Spleen (tissue), 13 donors: ENCODE measurements around the gene C8B. TPM values are rescaled to one million over a fixed set of nuclear protein-coding genes. Genes with fewer than 3 reads are reported as not detected.

ENCODE experiments used
- DNase-seq: peaks from one replicate; pipeline ENCODE4 v3.0.0-alpha.2; 2020
- H3K27ac ChIP-seq, 8 donors: fragments of 200-600 bp; sonication (generic) in 7 of 8; 1 replicate in 4 of 8; 2 replicates in 4 of 8; pipeline versions ENCODE4 v1.5.0 to v1.8.0; 2016 to 2021; ENCODE audit warnings: inconsistent platforms in 4 of 8, mild to moderate bottlenecking in 4 of 8, moderate library complexity in 1 of 8
- H3K27me3 ChIP-seq, 7 donors: fragments of 200-600 bp; sonication (generic) in 6 of 7; replicated peaks in 1 of 7; 1 replicate in 4 of 7; 2 replicates in 3 of 7; pipeline versions ENCODE4 v1.5.0 to v1.8.0; 2016 to 2021; ENCODE audit warnings: inconsistent platforms in 3 of 7, mild to moderate bottlenecking in 1 of 7
- H3K36me3 ChIP-seq, 6 donors: fragments of 200-600 bp; sonication (generic) in 5 of 6; 1 replicate in 4 of 6; 2 replicates in 2 of 6; pipeline versions ENCODE4 v1.5.0 to v1.8.0; 2016 to 2021; ENCODE audit warnings: inconsistent platforms in 2 of 6
- H3K4me1 ChIP-seq, 6 donors: fragments of 200-600 bp; sonication (generic) in 5 of 6; 1 replicate in 3 of 6; 2 replicates in 3 of 6; pipeline versions ENCODE4 v1.5.0 to v1.8.0; 2016 to 2021; ENCODE audit warnings: inconsistent platforms in 3 of 6
- H3K4me3 ChIP-seq, 8 donors: fragments of 200-600 bp; sonication (generic) in 7 of 8; 1 replicate in 4 of 8; 2 replicates in 4 of 8; pipeline versions ENCODE4 v1.5.0 to v1.8.0; 2016 to 2021; ENCODE audit warnings: inconsistent platforms in 4 of 8, mild to moderate bottlenecking in 4 of 8, moderate library complexity in 2 of 8
- H3K9me3 ChIP-seq, 8 donors: fragments of 200-600 bp; sonication (generic) in 7 of 8; 1 replicate in 4 of 8; 2 replicates in 4 of 8; pipeline versions ENCODE4 v1.5.0 to v1.8.0; 2016 to 2021; ENCODE audit warnings: inconsistent platforms in 4 of 8
- POLR2A ChIP-seq, 3 donors: fragments of 450-650 bp; IDR thresholded peaks; one replicate each; pipeline ENCODE4 v1.5.1; 2017; ENCODE audit warnings: antibody characterized with exemption in 3 of 3, mild to moderate bottlenecking in 1 of 3
- POLR2AphosphoS5 ChIP-seq, 3 donors: sonication (generic); formaldehyde crosslinking; IDR thresholded peaks; one replicate each; pipeline ENCODE4 v1.5.1; 2017; ENCODE audit warnings: antibody characterized with exemption in 3 of 3
- WGBS, 5 donors: extraction: QIAGEN DNeasy Blood & Tissue Kit in 3 of 5; methylation state at CpG; one replicate each; pipeline versions ENCODE4 v1.1.5 to v1.1.7; 2013 to 2018; 5-methylcytosine and 5-hydroxymethylcytosine counted together
- intact Hi-C: fragments of 100-400 bp; cut with DNase I; formaldehyde crosslinking; loops from one replicate; pipeline ENCODE4 v1.15.0; 2023; ENCODE audit warnings: low total_unique reads
- long read RNA-seq, 2 donors: transcript quantifications; one replicate each; lab custom pipeline, GENCODE V29; 2026
- polyA plus RNA-seq, 3 donors: library from polyadenylated mRNA; stranded (reverse); fragments of 200-250 nt; gene quantifications; one replicate each; pipeline ENCODE4 v1.2.1, GENCODE V29; 2013
- total RNA-seq, 7 donors: library from RNA; depleted of rRNA in 3 of 7; stranded (reverse); fragments of >200 nt in 3 of 7; fragmentation: NEBNext Ultra II Directional in 4 of 7; extraction: Animal tissue kit (Norgen Biotek cat#: 25700) in 4 of 7; gene quantifications; one replicate each; pipeline versions ENCODE4 v1.1.0 to v1.2.1, GENCODE V29; 2016 to 2021
- TF ChIP-seq, protein P1 (sequence below), 11 experiments: fragments of 200-600 bp in 7 of 11; fragments of 450-650 bp in 4 of 11; sonication (generic) in 4 of 11; IDR thresholded peaks in 8 of 11; conservative IDR thresholded peaks in 3 of 11; 1 replicate in 7 of 11; 2 replicates in 4 of 11; pipeline versions ENCODE4 v1.4.0 to v1.8.0; 2016 to 2021; ENCODE audit warnings: antibody characterized with exemption in 11 of 11, inconsistent platforms in 4 of 11, mild to moderate bottlenecking in 1 of 11
- donor health status: healthy with polysubstance abuse.
- donor health status: DM: no; HTN: no; CAD: no; lungs with moderate emphysema.
- donor health status: DM: no; HTN: no; CAD: no.
- donor health status: Bipolar disorder and iron deficiency.
- donor health status: healthy.
- donor health status: DM: no; HTN: no; CAD: no.
- donor health status: DM: yes; HTN: yes; CAD: no.

C8B gene
- total RNA-seq (not detected), polyA plus RNA-seq (not detected)
- long read RNA-seq, donor 1 = 0 reads
- long read RNA-seq, donor 2 = 0 reads

DNA sequence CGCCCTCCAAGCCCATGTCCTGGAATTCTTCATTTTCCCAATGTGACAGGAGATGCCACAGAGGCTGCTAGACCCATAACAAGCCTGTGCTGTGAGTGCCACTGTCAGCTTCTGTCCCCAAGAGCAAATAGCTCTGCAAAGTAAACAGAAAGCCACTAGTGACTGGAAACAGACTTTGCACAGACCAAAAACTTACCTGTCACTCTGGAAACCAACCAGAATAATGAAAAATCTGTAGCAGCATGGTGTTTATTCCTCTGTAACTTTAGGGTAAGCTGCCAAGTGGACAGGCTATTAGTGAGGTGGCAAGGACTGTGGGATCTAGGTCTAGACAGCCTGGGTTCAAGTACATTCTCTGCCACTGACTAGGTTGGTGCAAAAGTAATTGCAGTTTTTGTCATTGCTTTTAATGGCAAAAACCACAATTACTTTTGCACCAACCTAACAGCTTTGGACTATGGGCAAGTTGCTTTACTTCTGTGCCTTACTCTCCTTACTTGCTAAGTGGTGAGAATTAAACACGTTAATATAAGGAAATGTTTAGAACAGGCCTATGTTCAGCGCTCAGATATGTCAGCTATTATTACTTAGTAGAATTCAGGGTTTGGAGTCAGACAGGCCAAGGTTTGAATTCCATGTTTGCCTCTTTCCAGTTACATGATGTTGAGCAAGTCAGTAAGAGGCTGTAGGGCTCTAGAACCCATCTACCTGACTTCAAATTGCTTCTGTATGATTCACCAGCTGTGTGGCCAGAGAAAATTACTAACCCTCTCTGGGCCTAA, at the start of gene C8B:
C8B (minus strand) TSS at position 100 of the 782 bp plus-strand sequence; CDS start at position 33, 67 bp downstream.
- H3K27me3 ChIP-seq = no peaks in the 10 kb centered on the region
- intact Hi-C loops = no loop called here
- H3K9me3 ChIP-seq = peaks cover 0 to 6% (median 0%) of the 10 kb centered on the region in 8 donors
- H3K4me3 ChIP-seq = no peak within 1 kb of the TSS
- 83 to 91% (median 86%) methylated on average over 3 of the region's 3 CpGs for WGBS, 5 donors
- H3K36me3 ChIP-seq = no peaks in the 10 kb centered on the region
- H3K27ac ChIP-seq = no peak within 1 kb of the TSS
- TF ChIP-seq POLR2AphosphoS5 (IDR thresholded peaks at IDR 0.05) (no peak), POLR2A (IDR thresholded peaks at IDR 0.05) (no peak)
- TF ChIP-seq, protein P1, sequence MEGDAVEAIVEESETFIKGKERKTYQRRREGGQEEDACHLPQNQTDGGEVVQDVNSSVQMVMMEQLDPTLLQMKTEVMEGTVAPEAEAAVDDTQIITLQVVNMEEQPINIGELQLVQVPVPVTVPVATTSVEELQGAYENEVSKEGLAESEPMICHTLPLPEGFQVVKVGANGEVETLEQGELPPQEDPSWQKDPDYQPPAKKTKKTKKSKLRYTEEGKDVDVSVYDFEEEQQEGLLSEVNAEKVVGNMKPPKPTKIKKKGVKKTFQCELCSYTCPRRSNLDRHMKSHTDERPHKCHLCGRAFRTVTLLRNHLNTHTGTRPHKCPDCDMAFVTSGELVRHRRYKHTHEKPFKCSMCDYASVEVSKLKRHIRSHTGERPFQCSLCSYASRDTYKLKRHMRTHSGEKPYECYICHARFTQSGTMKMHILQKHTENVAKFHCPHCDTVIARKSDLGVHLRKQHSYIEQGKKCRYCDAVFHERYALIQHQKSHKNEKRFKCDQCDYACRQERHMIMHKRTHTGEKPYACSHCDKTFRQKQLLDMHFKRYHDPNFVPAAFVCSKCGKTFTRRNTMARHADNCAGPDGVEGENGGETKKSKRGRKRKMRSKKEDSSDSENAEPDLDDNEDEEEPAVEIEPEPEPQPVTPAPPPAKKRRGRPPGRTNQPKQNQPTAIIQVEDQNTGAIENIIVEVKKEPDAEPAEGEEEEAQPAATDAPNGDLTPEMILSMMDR (IDR thresholded peaks at IDR 0.05 in 8 of 11, conservative IDR thresholded peaks at IDR 0.05 in 3 of 11) = no peak
- DNase-seq = no peak
- H3K4me1 ChIP-seq = no peaks in the 10 kb centered on the region

DNA sequence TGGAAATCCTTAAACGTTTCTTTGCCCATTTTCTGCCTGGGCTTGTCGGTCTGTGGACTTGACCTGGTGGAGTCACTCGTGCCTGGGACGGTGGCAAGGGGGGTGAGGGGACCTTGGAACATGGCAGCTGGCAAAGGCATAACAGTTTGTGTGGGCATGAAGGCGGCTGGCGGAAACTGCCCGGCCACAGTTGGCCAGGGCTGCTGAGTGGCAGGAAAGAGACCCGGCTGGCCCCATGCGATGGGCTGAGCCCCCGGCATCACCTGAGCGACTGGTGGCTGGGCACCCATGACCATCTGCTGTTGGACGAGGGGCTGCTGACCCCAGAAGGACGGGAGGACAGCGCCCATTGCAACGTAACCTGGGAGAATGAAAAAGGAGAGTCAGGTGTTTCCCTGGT, 49.3 kb upstream of the C8B start:
- intact Hi-C loops = no loop called here
- Histone ChIP-seq H3K27ac (no peak overlapping the region), H3K4me3 (no peak overlapping the region), H3K27me3 (peaks cover 0 to 3% (median 0%) of the 10 kb centered on the region in 7 donors), H3K9me3 (no peaks in the 10 kb centered on the region), H3K4me1 (no peaks in the 10 kb centered on the region), H3K36me3 (no peaks in the 10 kb centered on the region)
- 89 to 93% (median 92%) methylated on average over 13 to 15 of the region's 15 CpGs for WGBS, 5 donors
- DNase-seq = no peak
- TF ChIP-seq POLR2A (IDR thresholded peaks at IDR 0.05) = no peak
- no peak for TF ChIP-seq POLR2AphosphoS5 (IDR thresholded peaks at IDR 0.05)
- TF ChIP-seq, protein P1 (IDR thresholded peaks at IDR 0.05 in 8 of 11, conservative IDR thresholded peaks at IDR 0.05 in 3 of 11) = no peak

DNA sequence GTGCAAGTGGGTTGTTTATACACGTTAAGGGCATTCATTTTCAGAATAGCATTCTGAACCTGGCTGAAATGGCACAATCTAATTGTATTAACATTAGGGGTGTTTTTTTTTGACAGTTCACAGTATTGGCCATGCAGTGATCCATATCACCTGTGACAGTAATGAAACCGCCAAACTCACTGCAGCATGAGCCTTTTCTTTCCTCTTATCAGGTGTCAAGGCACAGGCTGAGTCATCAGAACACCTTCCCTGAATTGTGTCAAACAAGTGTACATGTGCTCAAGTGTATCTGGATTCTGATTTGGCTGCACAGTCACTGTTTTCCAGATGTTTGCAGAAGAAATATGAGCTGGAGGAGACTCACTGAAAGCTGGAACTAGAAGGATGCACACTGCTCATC, 47.7 kb upstream of the C8B start:
- intact Hi-C loops = no loop called here
- Histone ChIP-seq H3K4me3 (no peak overlapping the region), H3K36me3 (no peaks in the 10 kb centered on the region), H3K4me1 (no peaks in the 10 kb centered on the region), H3K27me3 (no peaks in the 10 kb centered on the region), H3K9me3 (no peaks in the 10 kb centered on the region), H3K27ac (no peak overlapping the region)
- WGBS, 5 donors = 66 to 84% (median 73%) methylated on average over 2 of the region's 2 CpGs
- no peak for TF ChIP-seq POLR2A (IDR thresholded peaks at IDR 0.05)
- TF ChIP-seq POLR2AphosphoS5 (IDR thresholded peaks at IDR 0.05) = no peak
- TF ChIP-seq, protein P1 (IDR thresholded peaks at IDR 0.05 in 8 of 11, conservative IDR thresholded peaks at IDR 0.05 in 3 of 11) = no peak
- DNase-seq = no peak

DNA sequence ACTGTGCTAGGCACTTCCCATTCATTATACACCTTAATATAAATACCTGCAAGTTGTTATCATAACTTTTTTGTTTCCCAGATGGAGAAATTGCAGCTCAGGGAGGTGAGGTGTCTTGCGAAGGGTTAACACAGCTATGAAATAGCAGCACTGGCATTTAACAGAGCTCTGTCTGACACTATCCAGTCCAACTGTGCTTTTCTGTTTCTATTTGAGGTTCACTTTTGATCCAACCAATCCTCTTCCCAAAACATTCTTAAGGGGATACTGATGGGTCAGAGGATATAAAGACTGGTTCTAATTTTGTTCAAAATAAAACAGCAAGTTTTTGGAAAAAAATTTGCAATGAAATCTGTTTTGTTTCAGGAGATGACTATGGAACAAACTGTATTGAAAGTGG, 46.5 kb upstream of the C8B start:
- no peaks in the 10 kb centered on the region for H3K27me3 ChIP-seq
- no peaks in the 10 kb centered on the region for H3K36me3 ChIP-seq
- 88 to 100% (median 93%) methylated on average over 1 of the region's 1 CpG for WGBS, 5 donors
- intact Hi-C loops = no loop called here
- H3K9me3 ChIP-seq = no peaks in the 10 kb centered on the region
- DNase-seq = no peak
- H3K4me1 ChIP-seq = no peaks in the 10 kb centered on the region
- no peak overlapping the region for H3K27ac ChIP-seq
- no peak overlapping the region for H3K4me3 ChIP-seq
- TF ChIP-seq, protein P1 (IDR thresholded peaks at IDR 0.05 in 8 of 11, conservative IDR thresholded peaks at IDR 0.05 in 3 of 11) = no peak
- TF ChIP-seq POLR2A (IDR thresholded peaks at IDR 0.05) (no peak), POLR2AphosphoS5 (IDR thresholded peaks at IDR 0.05) (no peak)
